Adrenal gland (tissue), 12 donors: ENCODE results near the gene EZR. TPM values are rescaled to one million over a fixed set of nuclear protein-coding genes. Genes with fewer than 3 reads are reported as not detected.
A peak's percentile ranks its signal among the peaks of the same experiment; 100 is the strongest.

ENCODE experiments used
- DNase-seq, 7 donors: peaks; one replicate each; pipeline ENCODE4 v3.0.0-alpha.2; 2019 to 2020
- H3K27ac ChIP-seq, 5 donors: fragments of 200-600 bp; sonication (generic) in 4 of 5; 1 replicate in 3 of 5; 2 replicates in 2 of 5; pipeline versions ENCODE4 v1.5.1 to v1.8.0; 2016 to 2020; ENCODE audit warnings: mild to moderate bottlenecking in 1 of 5
- H3K27me3 ChIP-seq: fragments of 200-600 bp; 2 replicates; pipeline ENCODE4 v1.8.0; 2021
- H3K36me3 ChIP-seq, 2 donors: fragments of 200-600 bp; replicated peaks in 1 of 2; 1 replicate in 1 of 2; 2 replicates in 1 of 2; pipeline versions ENCODE4 v1.5.1 to v1.8.0; 2018 to 2022
- H3K4me1 ChIP-seq, 2 donors: fragments of 200-600 bp; replicated peaks in 1 of 2; 1 replicate in 1 of 2; 2 replicates in 1 of 2; pipeline versions ENCODE4 v1.5.1 to v1.8.0; 2018 to 2021
- H3K4me3 ChIP-seq, 4 donors: fragments of 200-600 bp; sonication (generic) in 3 of 4; one replicate each; pipeline ENCODE4 v1.5.1; 2016 to 2018
- H3K9me3 ChIP-seq, 3 donors: fragments of 200-600 bp; sonication (generic) in 1 of 3; replicated peaks in 1 of 3; 1 replicate in 2 of 3; 2 replicates in 1 of 3; pipeline versions ENCODE4 v1.5.1 to v1.8.0; 2016 to 2021
- POLR2A ChIP-seq, 2 donors: fragments of 450-650 bp; IDR thresholded peaks; one replicate each; pipeline ENCODE4 v1.6.1; 2017; ENCODE audit warnings: antibody characterized with exemption in 2 of 2, mild to moderate bottlenecking in 2 of 2, moderate library complexity in 1 of 2
- WGBS, 4 donors: extraction: QIAGEN DNeasy Blood & Tissue Kit in 2 of 4; methylation state at CpG; one replicate each; pipeline versions ENCODE4 v1.1.5 to v1.1.7; 2013 to 2017; 5-methylcytosine and 5-hydroxymethylcytosine counted together
- intact Hi-C, 2 donors: fragments of 100-400 bp; cut with DNase I; formaldehyde crosslinking; loops; one replicate each; pipeline versions ENCODE4 v1.14.1 to v1.15.0; 2022 to 2023
- polyA plus RNA-seq, 3 donors: library from polyadenylated mRNA; stranded (reverse); fragments of 200-250 nt in 2 of 3; fragments of 350-450 nt in 1 of 3; fragmentation: Illumina TruSeq in 1 of 3; extraction: RNeasy Lipid Tissue Mini Kit (QIAGEN cat#74804) in 1 of 3; gene quantifications; one replicate each; pipeline ENCODE4 v1.2.3, GENCODE V29; 2013 to 2014
- total RNA-seq, 9 donors: library from RNA; depleted of rRNA in 4 of 9; stranded (reverse); fragments of >200 nt in 4 of 9; fragments of 120-200 nt in 1 of 9; fragmentation: NEBNext Ultra II Directional in 1 of 9; extraction: Animal tissue kit (Norgen Biotek cat#: 25700) in 1 of 9; gene quantifications; one replicate each; pipeline versions ENCODE4 v1.1.0 to v1.2.4, GENCODE V29; 2013 to 2023
- TF ChIP-seq, protein P1 (sequence below), 6 experiments: fragments of 450-650 bp in 4 of 6; fragments of 200-600 bp in 2 of 6; sonication (generic) in 1 of 6; IDR thresholded peaks; 1 replicate in 5 of 6; 2 replicates in 1 of 6; pipeline versions ENCODE4 v1.5.1 to v1.8.0; 2016 to 2021; ENCODE audit warnings: antibody characterized with exemption in 6 of 6, mild to moderate bottlenecking in 2 of 6, moderate library complexity in 1 of 6
- donor health status: healthy with polysubstance abuse.
- donor health status: Bipolar disorder and iron deficiency.
- donor health status: DM: yes; HTN: yes; CAD: no.
- donor health status: DM: no; HTN: no; CAD: no.
- donor health status: DM: no; HTN: no; CAD: no.
- donor health status: DM: yes; HTN: yes; CAD: no.

Gene EZR
- total and polyA plus RNA-seq, 12 donors: 80.3 to 476 (median 342) TPM

- 59 to 74% (median 68%) methylated on average over 2 of the region's 2 CpGs for WGBS, 4 donors
- no peaks in the 10 kb centered on the region for H3K27me3 ChIP-seq
- no peak overlapping the region for H3K27ac ChIP-seq
- intact Hi-C loops: no loop called here
- TF ChIP-seq, protein P1, sequence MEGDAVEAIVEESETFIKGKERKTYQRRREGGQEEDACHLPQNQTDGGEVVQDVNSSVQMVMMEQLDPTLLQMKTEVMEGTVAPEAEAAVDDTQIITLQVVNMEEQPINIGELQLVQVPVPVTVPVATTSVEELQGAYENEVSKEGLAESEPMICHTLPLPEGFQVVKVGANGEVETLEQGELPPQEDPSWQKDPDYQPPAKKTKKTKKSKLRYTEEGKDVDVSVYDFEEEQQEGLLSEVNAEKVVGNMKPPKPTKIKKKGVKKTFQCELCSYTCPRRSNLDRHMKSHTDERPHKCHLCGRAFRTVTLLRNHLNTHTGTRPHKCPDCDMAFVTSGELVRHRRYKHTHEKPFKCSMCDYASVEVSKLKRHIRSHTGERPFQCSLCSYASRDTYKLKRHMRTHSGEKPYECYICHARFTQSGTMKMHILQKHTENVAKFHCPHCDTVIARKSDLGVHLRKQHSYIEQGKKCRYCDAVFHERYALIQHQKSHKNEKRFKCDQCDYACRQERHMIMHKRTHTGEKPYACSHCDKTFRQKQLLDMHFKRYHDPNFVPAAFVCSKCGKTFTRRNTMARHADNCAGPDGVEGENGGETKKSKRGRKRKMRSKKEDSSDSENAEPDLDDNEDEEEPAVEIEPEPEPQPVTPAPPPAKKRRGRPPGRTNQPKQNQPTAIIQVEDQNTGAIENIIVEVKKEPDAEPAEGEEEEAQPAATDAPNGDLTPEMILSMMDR (IDR thresholded peaks at IDR 0.05): no peak
- no peak for TF ChIP-seq POLR2A (IDR thresholded peaks at IDR 0.05)
- no peak overlapping the region for H3K4me3 ChIP-seq
- H3K36me3 ChIP-seq: no peaks in the 10 kb centered on the region
- no peak for DNase-seq
- no peaks in the 10 kb centered on the region for H3K9me3 ChIP-seq
- peaks cover 3 to 6% of the 10 kb centered on the region in 2 donors for H3K4me1 ChIP-seq
Observed at GRCh38 chr6:158865769-158866168, 46.6 kb upstream of the EZR start.

DNA sequence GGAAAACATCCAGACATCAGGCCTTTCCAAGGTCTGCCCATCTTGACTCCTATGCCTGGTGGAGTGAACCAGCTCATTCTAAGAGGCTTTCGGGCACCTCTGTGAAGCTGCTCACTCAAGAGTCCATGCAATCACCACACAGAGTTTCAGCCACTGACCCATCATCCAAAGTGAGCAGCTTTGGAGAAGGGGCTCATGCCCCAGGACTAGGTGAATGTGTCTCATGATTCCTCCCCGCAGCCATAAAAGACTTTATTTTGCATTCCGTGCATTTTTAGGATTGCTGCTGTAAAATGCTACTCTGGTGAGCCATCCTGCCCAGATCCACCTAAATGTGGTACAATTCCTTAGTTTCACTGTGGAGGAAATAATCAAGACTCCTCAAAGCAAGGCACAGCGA is 44.5 kb upstream of the EZR start:
- peak in 1 of 7 donors; percentile 14 for DNase-seq
- intact Hi-C loops: no loop called here
- no peak overlapping the region for H3K27ac ChIP-seq
- no peaks in the 10 kb centered on the region for H3K27me3 ChIP-seq
- H3K4me3 ChIP-seq: no peak overlapping the region
- TF ChIP-seq POLR2A (IDR thresholded peaks at IDR 0.05): no peak
- TF ChIP-seq, protein P1 (IDR thresholded peaks at IDR 0.05): no peak
- no peaks in the 10 kb centered on the region for H3K4me1 ChIP-seq
- WGBS, 4 donors: 81 to 92% (median 88%) methylated on average over 4 of the region's 4 CpGs
- H3K36me3 ChIP-seq: no peaks in the 10 kb centered on the region
- H3K9me3 ChIP-seq: no peaks in the 10 kb centered on the region

- no peak overlapping the region for H3K27ac ChIP-seq
- intact Hi-C loops: no loop called here
- H3K27me3 ChIP-seq: no peaks in the 10 kb centered on the region
- no peaks in the 10 kb centered on the region for H3K36me3 ChIP-seq
- no peaks in the 10 kb centered on the region for H3K9me3 ChIP-seq
- TF ChIP-seq, protein P1 (IDR thresholded peaks at IDR 0.05): no peak
- TF ChIP-seq POLR2A (IDR thresholded peaks at IDR 0.05): no peak
- WGBS, 4 donors: 87 to 90% (median 88%) methylated on average over 4 of the region's 4 CpGs
- H3K4me3 ChIP-seq: no peak overlapping the region
- DNase-seq: no peak
- no peaks in the 10 kb centered on the region for H3K4me1 ChIP-seq
Observed at GRCh38 chr6:158861686-158862381, 42.7 kb upstream of the EZR start.

- Histone ChIP-seq H3K27ac (peak overlapping the region in 2 of 5 donors; percentile 4 to 54), H3K27me3 (no peaks in the 10 kb centered on the region), H3K4me1 (no peaks in the 10 kb centered on the region), H3K9me3 (no peaks in the 10 kb centered on the region), H3K36me3 (no peaks in the 10 kb centered on the region), H3K4me3 (no peak overlapping the region)
- TF ChIP-seq POLR2A (IDR thresholded peaks at IDR 0.05): peak in 1 of 2 donors; percentile 31
- TF ChIP-seq, protein P1 (IDR thresholded peaks at IDR 0.05): no peak
- DNase-seq: peak in 3 of 7 donors; percentile 31 to 51 (median 46)
- intact Hi-C loops: no loop called here
- 73 to 92% (median 84%) methylated on average over 6 of the region's 6 CpGs for WGBS, 4 donors
Observed at GRCh38 chr6:158860279-158860865, 41.2 kb upstream of the EZR start.
